GM19438 (cell line): ENCODE data around the gene ATXN3.

ENCODE experiments used
- ATAC-seq: cut with Tn5 transposase; IDR thresholded peaks from one replicate; pipeline ENCODE4 v1.9.1; 2021; ENCODE audit warnings: low read depth; ENCODE audit not compliant: unreplicated experiment

The ATXN3 gene

DNA sequence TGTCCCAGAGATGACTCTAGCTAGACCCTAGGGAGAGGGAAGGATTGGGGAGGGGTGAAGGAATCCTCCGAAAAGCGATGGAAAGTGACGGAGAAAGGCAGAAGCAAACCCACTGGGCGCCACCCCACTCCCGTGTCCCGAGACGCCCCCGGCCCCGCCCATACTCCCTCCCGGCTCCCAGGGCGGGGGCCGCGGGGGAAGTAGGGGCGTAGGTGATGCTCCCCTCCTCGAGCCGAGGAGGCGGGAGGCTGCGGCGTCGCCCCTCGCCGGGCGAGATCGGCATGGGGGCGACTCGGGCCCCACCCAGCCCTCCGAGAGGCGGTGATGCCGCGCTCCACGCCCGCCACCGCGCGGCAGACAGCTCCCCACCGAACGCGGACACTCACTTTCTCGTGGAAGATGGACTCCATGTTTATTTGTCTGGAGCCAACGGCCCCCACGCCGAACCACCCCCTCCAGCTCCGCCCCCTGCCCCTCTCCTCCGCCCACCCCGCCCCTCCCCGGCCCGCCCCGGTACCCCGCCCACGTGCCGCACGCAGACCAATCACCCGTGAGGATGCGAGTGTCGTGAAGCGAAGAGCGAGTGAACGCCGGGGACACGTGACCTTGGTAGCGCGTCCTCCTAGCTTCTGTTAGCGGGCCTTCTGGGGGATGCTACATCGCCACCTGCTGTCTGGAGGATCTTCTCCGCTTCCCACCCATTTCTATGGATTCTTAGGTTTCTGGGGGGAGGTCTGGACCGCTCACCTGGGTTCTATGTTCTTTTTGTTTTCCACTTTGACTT lies at the start of gene ATXN3:
Gene ATXN3 (minus strand): TSS at position 440 of the 784 bp plus-strand sequence. CDS start 30 bp downstream, at position 410.
- peak; percentile 87 for ATAC-seq

- ATAC-seq, result no peak
These were observed 48.0 kb upstream of the ATXN3 start for GRCh38 chr14:92154283-92154942.

DNA sequence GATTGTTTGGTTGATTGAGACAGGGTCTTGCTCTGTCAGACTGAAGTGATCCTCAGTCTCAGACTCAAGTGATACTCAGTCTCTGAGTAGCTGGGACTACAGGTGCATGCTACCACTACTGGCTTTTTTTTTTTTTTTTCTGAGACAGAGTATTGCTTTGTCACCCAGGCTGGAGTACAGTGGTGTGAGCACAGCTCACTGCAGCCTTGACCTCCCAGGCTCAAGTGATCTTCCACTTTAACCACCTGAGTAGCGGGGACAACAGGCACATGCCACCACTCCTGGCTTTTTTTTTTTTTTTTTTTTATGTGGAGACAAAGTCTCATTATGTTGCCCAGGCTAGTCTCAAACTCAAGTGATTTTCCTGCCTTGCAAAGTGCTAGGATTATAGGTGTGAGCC lies 47.2 kb upstream of the ATXN3 start:
- no peak for ATAC-seq

DNA sequence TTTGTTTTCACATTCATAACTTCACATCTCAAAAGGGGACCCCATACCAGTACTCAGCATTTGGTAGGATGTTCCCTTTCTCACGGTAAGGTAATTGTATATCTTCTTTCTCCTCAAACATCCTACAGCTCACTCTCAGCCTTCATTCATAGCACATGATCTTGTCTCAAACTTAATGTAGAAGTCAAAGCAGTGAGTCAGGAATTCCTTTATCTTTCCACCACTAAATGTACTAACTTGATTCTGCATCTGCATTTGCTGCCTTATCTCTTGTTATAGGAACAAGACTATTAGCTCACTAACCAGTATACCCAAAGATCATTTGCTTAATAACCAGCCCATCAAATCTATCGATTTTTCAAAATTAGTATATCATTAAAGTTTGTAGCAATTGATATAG lies 38.3 kb upstream of the ATXN3 start:
- ATAC-seq, result no peak

DNA sequence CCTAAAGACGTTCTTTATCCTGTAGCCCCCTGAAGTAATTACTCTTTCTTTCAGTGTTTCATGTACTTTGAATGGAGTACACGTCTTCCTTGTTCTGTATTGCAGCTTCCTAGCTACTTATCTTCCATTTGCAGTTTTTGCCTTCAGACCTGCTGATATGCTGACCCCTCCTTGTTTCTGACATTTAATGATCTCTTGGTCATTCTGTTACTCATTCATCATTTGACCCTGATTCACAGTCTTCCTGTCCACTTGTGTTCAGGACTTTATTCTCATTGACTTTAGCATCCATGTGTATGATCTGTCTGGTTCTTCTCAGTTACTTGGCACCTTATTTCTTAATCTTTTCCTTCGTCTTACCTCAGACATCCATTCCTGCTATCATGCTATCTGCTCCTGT lies 37.6 kb upstream of the ATXN3 start:
- ATAC-seq, result no peak

DNA sequence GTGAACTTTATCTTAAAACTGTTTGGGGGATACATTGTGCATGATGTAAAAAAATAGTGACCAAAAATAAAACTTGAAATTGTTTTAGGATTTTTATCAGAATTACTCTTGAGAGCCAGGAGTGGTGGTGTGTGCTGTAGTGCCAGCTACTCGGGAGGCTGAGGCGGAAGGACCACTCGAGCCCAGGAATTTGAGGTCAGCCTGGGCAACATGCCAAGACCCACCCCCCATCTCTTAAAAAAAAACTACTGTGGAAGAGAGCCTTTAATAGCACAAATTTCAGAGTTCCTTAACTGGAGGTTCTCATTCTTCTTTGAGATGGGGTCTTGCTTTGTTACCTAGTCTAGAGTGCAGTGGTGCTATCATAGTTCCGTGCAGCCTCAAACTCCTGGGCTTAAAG lies 36.9 kb upstream of the ATXN3 start:
- ATAC-seq, result no peak

- ATAC-seq, result no peak
These were observed 28.9 kb upstream of the ATXN3 start for GRCh38 chr14:92135269-92135668.

- ATAC-seq, result no peak
These were observed 28.1 kb upstream of the ATXN3 start for GRCh38 chr14:92134456-92134855.

- no peak for ATAC-seq
These were observed 16.4 kb upstream of the ATXN3 start for GRCh38 chr14:92122761-92123160.

GRCh38 chr14:92122351-92122677 lies 15.9 kb upstream of the ATXN3 start:
- no peak for ATAC-seq

GRCh38 chr14:92121670-92122350 lies 15.4 kb upstream of the ATXN3 start, which contains the start of the genes CPSF2 and NDUFB1:
Gene CPSF2, plus strand, starts transcription at chr14:92121969. Its CDS starts 9,016 bp downstream, at chr14:92130985.
Gene NDUFB1, minus strand, starts transcription at chr14:92121706. Its CDS starts 4,069 bp downstream, at chr14:92117637.
- peak; percentile 85 for ATAC-seq

GRCh38 chr14:92121207-92121669 lies 14.9 kb upstream of the ATXN3 start:
- peak; percentile 26 for ATAC-seq

DNA sequence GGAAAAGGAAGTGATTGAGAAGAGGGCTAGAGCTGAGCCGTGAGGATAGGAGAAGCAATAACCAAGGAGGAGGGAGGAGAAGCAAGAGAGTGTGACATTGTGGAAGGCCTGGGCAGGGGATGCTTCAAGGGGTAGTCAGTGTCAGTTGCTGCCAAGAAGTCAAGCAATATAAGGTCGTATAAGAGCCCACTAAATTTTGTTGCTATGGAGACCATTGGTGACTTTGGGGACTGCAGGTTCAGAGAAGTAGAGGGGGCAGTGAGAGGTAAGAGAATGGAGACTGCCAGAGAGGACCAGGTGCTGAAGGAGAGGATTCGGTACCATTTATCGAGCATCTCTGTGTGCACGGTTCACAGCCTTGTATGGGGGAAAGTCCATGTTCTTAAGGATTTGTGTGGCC lies 3.1 kb upstream of the ATXN3 start:
- ATAC-seq, result no peak

DNA sequence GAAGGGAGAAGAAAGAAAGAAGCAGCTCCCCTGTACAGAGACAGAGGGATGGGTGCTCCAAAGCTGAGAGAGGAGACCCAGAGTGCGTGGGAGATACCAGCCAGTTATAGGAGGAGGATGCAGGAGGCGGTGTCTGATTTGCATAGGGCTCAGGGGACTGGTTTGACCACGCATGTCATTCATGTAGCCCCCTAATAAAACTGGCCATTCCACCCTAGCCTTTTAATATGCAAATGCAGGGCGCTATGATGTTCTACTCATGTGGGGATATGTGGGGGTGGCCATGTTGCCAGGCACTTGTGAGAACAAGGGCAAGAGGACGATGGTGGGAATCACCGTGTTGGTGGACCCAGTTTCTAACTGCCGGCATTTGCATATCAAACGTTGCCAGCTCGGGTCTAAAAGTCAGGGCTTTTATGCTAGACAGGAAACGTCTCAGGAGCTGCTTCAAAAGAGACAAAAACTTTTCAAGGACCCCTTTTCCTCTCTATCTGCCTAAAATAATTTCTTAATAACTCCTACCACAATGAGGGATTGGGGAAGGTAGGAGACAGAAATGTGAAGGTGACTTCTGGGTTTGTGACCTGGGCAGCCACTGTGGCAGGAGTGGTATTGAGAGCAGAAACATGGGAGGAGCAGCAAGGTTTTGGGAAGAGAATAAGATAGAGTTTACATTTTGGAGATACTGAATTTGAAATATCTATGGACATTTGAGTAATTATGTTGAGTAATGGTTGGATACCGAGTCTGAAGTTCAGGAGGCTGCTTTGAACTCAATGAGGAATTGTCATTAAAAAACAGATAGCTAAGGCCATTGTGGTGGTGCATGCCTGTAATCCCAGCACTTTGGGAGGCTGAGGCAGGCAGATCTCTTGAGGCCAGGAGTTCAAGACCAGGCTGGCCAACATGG lies 2.2 kb upstream of the ATXN3 start:
- ATAC-seq, result no peak

DNA sequence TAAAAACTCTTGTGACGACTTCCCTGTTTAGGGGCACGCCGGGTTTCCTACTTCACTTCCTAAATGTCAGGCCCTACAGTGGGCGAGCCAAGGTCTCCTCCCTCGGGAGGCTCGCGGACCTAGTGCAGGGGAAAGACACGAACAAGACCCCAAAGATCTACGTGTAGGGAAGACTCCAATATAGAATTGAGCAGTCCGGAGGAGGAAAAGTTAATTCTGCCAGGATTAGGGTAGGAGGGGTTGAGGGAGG lies 564 bp downstream of the ATXN3 start:
- ATAC-seq, result peak; percentile 10

DNA sequence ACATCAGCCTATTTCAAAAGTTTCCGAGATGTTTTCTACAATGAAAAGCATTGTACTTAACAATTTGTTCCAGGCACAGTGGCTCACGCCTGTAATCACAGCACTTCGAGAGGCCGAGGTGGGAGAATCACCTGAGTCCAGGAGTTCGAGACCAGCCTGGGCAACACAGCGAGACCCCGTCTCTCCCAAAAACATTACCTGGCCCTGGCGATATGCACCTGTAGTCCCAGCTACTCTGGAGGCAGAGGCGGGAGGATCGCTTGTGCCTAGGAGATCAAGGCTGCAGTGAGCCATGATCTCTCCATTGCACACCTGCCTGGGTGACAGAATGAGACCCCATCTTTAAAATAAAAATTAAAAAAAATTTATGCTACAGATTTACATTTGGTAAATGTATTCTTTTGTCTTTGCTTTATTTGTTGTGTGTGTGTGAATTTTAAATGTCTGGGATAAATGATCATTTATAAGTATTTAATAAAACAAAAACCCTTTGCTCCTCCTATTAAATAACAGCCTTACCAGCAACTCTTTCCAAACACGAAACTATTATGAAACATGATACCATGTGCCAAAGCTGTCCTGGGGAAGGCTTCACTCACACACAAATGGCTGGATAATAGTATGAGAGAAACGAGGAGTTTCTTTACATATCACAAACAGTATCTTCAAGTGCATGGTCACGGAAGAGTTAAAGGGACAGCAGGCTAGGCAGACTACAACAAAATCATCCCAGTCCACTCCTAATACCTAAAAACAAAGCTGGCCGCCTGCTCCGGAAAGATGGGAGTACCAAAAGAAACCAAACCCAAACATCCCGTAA lies 1.1 kb downstream of the ATXN3 start:
- no peak for ATAC-seq

DNA sequence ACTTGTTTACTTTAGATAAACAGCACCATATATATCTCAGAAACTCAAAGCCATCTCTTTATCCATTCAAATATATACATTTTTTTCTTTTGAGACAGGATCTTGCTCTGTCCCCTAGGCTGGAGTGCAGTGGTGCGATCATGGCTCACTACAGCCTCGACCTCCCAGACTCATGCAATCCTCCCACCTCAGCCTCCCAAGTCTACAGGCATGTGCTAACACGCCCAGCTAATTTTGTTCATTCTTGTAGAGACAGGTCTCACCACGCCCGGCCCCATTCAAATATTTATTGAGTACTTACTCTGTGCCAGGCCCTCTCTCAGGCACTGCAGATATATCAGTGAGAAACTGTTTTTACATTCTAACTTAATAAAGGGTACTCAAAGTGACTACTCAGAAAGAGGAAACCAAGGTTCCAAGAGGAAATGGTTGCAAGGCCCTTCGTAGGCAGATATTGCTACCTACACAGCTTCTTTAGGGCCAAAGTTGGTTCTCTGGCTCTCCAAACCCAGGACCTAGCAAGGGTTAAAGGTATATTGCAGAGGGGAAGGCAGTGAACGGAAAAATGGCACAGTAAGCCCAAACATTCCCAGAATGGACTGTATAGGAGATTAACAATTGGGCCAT lies 2.9 kb downstream of the ATXN3 start:
- no peak for ATAC-seq

DNA sequence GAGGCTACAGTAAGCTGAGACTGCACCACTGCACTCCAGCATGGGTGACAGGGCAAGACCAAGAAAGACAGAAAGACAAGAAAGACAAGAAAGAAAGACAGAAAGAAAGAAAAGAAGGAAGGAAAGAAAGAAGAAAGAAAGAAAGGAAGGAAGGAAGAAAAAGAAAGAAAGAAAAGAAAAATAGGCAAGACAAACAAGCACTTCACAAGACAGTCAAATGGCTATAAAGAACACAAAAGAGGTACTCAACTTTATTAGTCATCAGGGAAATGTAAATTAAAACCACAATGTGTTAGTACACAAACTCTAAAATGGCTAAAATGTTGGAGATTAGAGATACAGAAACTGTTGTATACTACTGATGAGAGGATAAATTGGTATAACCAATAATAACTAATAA lies 6.6 kb downstream of the ATXN3 start:
- no peak for ATAC-seq

DNA sequence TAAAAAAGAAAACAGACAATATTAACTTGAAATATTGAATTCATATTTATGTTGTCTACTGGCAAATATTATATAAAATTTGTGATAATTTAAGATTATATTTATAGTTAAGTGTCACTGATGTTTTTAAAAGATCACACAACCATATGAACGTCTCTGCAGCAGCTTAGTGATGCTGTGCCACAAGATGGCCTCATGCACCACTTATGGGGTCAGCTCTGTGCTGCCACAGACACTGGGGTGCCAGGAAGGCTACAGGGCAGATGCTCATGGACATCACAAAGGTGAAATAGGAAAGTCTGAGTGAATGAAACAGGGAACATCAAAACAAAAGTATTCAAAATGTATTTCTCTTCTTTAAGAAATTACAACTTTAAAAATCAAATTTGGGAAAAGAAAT lies 13.1 kb downstream of the ATXN3 start:
- no peak for ATAC-seq
